HG02970 (cell line): Measurements from ENCODE around the gene ADAM23.
A peak's percentile ranks its signal among the peaks of the same experiment; 100 is the strongest.

ENCODE experiments used
- ATAC-seq: cut with Tn5 transposase; IDR thresholded peaks from one replicate; pipeline ENCODE4 v1.9.1; 2021; ENCODE audit warnings: mild to moderate bottlenecking, moderate library complexity, moderate number of reproducible peaks; ENCODE audit not compliant: unreplicated experiment, low FRiP score

ADAM23 gene

DNA sequence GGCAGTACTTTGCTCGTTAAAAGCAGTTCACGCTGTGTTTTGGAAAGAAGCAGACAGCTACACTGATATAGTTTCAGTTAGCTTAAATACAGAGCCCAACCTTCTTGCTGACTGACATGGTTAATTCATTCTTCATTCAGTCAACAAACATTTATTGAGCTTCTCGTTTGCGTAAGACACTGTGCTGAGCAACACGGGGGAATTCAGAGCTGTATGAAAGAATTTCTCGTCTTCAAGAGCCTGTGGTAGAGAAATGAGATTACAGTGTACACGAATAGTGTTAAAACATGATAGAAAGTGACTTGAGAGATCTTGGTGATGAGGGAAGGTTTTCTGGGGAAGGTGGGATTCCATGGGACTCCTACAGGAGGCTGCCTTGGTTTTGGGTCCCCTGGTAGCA, 44.7 kb downstream of the ADAM23 start:
- ATAC-seq, result no peak

DNA sequence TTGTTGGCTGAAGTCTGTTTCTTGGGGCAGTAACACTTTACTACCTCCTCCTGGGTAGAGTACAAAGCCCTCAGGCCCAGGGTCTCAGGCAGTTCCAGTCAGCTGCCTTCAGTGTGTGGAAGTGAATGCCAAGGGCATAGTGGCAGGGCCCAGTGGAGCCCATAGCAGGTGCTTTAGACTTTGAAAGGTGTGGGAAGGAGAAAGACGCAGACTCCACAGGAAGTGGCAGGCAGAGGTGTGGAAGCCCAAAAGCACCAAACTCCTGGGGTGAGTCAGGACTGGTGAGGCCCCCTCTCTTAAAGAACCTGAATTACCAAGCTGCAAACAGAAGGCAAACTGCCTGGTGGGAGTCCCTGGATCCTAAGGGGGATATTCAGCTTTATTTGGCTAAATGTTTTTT, 45.3 kb downstream of the ADAM23 start:
- ATAC-seq, result no peak

DNA sequence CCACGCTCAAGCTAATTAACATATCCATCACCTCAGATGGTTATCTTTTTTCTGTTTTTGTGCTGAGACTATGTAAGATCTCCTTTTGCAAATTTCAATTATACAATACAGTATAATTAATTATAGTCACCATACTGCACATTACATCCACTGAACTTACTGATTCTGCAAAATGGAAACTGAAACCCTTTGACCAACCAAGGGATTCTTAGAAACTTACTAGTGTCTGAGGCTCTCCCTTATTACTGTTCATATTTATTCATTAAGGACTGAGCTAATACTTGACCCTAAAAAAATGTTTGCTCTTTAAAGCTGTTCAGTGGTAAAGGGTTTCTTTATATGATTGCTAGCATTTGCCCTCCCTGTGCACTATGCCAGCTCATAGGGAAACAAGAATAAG, 50.7 kb downstream of the ADAM23 start:
- no peak for ATAC-seq

DNA sequence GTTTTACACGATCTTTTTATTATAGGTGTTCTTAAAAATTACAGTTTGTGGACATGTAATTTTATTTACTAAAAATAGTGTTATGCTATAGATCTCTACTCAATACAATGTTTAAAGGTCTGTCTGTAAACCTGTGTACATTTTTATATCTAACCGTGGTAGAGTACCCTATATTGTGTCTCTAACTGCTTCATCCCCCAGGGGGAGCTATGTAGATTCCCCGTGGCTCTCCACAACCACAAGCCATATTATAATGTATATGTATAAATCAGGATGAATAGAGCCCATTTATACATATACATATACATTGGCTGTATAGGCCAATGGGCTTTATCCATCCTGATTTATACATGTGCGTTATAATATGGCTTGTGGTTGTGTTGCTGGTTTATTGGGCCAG, 59.4 kb downstream of the ADAM23 start:
- ATAC-seq, result no peak

DNA sequence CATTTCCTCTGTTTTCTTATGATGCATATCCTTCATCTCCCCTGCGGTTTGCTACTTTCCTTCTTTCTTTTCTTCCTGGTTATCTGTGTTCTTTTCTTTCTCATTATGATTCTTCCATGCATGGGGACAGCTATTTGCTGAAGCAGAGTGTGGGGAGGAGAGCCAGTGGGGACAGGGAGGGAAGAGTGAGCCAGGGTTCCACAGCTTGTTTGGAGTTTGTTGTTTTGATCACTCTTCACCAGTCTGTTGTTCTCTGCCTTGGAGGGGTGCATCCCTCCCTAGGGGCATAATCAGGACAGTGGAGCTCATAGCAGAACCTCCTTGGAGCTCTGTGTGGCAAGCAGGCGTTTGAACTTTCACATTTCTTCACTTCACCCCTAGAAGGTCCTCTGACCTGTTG, 68.0 kb downstream of the ADAM23 start:
- no peak for ATAC-seq

DNA sequence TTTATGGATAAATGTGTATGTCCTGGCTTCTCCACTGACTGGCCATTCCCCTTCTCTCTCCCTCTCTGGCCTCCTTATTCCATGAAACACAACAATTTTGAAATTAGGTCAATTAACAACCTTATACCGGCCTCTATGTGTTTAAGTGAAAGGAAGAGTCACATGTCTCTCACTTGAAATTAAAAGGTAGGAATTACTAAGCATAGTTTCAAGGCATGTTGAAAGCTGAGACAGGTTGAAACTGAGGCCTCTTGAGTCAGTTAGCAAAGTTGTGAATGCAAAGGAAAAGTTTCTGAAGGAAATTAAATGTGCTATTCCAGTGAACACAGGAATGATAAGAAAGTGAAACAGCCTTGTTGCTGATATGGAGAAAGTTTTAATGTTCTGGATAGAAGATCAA, 69.7 kb downstream of the ADAM23 start:
- no peak for ATAC-seq

DNA sequence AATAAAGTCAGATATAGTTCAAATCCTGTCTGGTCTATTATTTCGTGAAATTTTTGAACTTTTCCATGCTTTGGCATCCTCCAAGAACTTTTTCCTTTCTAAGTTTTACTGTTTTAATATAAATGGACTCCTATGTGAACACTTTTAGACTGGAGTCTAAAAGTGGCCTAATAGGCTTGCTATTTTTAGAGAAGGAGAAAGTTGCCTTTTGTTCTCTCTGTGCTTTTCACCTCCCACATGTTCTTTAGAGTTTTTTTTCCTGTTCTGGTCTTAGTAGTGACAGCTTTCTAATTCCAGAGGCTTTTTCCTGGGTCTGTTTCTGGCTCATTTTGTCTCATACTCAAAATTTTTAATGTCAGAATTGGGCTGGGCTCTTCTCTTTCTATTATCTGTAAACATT, 72.2 kb downstream of the ADAM23 start:
- no peak for ATAC-seq

DNA sequence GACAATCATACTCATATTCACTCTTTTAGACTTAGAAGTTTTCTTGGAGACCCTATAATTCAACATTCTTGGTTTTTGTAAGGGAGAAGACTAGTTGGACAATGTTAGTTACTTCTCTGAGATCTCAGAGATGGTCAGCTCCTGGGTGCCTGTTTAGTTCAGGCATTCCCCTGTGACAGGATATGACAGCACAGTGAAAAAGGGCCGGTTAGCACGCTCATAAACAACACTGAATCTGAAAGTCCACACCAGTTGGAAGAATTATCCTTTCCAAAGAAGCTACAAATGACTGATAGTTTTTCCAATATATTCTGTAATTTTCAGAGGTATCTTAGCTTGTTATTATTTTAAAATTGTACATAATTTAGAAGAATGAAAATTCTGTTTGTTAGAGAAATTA, 75.7 kb downstream of the ADAM23 start:
- ATAC-seq, result no peak

DNA sequence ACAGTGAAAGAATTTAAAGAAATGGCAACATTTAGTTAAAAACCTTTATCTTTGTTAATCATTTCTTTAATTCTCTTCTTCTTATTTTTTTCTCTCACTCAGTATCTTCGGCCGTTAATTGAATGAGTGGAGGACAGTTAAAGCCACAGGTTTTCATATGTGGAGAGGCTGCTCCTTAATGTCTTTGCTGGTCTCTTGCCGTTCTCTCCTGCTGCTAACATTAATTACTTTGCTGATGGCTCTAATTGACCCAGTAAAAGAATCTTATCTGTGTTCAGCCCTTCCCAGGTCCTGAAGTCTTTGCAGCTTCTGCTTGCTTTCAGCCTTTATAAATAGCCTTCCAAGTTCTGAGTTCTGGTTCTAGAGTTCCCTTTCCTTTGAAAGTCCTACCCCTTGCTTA, 77.1 kb downstream of the ADAM23 start:
- ATAC-seq, result no peak

DNA sequence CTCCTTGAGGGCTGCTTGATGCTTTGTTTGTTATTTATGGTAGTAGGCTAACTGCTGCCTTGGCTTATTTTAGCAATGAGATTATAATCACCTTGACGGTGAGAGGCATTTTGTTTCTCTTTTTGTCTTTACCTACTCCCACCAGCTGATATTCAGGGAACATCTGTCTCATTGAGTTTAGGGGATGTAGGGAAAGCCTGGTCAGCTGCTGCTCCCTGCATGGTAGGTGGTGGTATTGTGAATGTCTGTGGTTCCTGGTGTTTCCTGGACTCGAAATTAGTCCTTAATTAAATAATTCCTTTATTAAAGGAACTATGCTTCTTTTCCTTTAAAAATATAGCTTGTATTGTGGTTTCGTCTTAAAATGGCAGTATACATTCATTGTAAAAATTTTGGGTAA, 77.8 kb downstream of the ADAM23 start:
- no peak for ATAC-seq

DNA sequence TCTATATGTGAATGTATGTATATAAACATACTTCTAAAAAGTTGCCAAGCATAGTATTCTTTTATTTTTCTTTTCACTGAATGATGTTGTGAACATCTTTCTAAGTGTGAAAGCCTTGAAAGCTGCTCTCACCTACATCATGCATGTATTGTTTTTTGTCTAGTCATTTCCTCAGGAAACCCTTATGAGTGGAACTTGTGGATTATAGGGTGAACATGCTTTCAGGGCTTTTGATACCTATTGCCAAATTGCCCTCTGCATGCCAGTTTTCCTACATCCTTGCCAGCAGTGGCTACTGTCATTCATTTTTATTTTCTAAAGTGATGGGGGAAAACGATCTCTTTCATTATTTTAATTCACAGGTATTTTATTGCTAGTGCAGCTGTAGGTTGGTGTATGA, 78.3 kb downstream of the ADAM23 start:
- no peak for ATAC-seq

DNA sequence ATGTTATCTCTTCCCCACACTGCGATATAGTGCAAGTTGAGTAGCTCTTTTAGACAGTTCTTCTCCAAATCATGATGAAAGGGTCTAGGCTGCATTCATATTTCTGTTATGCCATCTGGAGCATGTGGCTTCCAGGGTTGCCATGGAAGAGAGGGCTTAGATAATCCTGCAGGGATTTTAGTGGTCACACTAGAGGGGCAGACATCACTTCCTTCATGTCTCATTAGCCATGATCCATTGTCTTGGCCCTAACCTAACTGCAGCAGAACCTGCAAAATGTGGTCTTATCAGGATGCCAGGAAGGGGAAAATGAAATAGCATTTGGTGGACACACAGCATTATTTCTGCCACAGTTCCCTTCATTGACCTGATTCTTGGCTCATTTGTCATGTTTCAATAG, 83.1 kb downstream of the ADAM23 start:
- no peak for ATAC-seq

DNA sequence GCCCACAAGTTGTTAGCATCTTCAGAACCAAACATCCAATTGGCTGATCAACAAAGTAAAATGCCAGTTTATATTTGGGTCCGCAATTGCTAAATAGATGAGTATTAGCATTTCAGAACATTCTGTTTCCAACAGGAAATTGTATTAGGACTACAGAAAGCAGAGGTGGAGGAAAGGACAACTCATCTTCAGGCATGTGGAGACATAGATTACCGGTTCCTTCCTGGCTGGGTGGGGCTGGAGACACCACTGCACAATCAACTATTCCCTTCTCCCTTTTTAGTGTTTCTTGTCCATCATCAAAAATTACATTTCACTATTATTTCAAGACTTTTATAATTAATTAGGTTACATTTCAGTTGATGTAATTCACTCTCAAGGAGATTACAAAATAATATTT, 83.8 kb downstream of the ADAM23 start:
- no peak for ATAC-seq

DNA sequence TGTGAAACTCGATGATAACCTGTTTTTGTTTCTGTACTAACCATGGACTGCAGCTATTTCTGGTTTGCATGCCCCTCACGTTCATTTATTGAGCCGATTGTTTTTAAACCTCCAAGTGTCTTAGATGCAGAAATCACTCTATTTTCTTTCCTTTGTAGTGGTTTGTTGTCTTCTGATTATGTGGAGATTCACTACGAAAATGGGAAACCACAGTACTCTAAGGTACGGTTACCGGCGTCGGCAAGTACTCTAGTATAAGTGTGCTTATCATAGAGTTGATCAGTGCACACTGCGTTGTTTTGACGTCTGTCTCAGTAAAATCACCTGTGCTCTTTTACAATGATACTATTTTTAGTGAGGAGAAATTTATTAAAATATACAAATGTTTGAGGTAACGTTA, 87.4 kb downstream of the ADAM23 start:
- no peak for ATAC-seq

DNA sequence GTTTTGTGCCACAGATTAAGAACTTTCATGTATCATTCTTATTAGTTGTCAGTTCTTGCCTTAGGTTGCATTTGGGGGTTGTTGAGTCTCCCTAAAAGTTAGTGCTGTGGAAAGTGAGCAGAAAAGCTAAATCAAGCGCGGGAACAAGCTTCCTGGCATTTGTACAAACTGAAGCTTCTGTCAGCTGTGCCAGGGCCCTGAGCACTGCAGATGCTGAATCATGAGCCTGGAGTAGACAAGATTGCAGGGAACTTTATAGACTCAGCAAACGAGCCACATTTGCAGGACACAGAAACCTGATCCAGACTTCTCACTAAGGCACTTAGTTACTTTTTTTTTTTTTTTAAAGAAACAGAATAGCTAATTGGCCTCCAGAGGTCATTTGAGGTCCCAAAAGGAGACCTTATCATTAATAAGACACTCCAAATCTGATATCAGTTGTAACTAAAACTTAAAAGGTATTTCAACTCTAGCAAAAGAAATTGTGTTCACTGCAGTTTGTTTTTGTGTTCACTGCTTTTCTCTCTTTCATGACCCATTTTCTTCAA, 88.7 kb downstream of the ADAM23 start:
- ATAC-seq, result no peak

DNA sequence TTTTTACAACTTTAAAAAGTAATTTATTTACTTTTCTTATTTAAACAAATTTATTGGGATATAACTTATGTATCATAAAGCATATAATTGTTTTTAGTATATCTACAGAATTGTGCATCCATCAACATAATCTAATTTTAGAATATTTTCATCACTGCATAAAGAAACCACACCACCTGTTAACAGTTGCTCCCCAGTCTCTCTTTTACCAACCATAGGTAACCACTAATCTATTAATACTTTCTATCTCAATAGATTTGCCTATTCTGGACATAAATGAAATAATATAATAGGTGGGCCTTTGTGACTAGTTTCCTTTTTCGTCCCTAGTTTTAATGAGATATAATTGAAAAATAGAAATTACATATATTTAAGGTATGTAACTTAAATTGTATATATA, 90.6 kb downstream of the ADAM23 start:
- no peak for ATAC-seq

DNA sequence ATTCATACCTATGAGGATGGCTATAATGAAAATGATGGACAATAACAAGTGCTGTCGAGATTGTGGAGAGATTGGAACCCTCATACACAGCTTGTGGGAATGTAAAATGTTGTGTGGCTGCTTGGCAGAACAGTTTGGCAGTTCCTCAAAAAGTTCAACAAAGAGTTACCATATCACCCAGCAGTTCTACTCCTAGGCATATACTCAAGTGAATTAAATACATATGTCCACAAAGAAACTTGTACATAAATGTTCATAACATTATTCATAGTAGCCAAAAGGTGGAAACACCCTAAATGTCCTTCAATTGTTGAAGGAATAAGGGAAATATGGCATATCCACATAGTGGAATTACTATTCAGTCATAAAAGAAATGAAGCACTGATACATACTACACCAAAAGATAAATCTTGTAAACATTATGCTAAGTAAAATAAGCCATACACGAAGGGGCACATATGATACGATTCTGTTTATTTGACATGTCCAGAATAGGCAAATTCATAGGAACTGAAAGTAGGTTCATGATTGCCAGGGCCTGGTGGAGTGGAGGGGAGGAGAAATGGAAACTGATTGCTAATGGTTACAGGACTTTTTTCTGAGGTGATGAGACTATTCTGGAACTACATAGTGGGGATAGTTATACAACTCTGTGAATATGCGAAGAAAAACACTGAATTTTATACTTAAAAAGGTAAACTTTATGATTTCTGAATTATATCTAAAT, 92.1 kb downstream of the ADAM23 start:
- ATAC-seq, result no peak

DNA sequence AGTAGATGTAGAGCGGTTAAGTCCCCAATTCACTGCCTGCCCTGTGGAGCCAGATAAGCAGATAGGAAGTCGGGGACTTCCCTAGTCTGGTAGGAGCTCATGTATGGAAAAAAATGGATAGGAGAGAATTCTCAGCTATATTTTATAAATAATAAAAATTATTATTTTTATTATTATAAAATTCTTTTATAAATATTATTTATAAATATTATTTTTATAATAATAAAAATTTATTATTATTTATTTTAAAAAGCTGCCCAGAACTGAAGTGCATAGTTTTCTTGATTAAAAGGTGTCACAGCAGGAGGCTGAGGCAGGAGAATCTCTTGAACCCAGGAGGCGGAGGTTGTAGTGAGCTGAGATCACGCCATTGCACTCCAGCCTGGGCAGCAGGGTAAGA, 97.4 kb downstream of the ADAM23 start:
- ATAC-seq, result no peak

DNA sequence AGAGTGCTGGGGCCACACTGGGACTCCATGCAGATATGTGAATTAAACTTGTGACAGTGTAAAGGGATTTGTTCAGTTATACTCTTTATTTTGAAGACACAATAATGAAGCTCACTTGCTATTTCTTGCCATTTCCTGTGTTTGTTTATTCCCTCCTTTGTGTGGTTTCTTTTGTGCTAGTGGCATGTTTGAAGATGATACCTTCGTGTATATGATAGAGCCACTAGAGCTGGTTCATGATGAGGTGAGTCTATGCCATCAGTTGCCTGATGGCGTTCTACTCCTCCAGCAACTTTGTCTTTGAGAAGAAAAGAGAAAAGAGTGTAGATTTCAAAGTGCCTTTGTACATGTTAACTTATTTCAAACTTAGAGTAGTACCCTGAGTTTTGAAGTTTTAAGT, 99.7 kb downstream of the ADAM23 start:
- ATAC-seq, result no peak

DNA sequence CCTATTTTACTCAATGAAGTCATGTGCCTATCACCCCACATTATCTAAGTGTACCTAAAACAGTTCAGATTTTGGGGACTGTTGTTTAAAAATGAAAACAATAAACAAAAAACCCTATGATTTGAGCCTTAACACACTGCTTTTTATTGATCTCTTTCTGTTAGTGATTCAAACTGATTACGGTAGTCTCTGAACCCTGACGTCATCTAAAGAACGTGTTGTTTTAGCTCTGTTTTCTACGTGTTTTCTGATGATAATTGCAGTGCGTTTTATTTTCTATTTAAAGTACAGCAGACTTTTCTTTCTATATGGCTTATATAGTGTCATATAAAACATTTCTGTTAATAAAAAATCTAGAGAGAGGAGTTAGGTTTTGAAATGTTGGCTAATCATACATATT, 105.1 kb downstream of the ADAM23 start:
- ATAC-seq, result no peak

DNA sequence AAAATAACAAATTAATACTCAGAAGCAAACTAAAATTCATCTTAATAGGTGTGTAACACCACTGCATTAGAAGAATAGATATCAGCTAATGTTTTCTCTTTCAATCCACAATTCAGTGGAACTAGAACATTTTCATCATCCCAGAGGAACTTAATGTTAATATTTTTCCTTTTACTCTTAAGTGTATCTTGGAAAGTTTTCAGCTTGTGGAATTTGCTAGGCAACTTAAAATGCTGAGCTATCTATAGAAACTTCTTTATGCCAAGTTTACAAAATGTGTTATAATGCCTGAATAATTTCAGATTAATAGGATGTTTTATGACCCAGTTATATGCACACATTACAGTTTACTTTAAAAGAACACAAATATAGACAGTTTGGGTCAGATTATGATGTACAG, 112.4 kb downstream of the ADAM23 start:
- ATAC-seq, result no peak

DNA sequence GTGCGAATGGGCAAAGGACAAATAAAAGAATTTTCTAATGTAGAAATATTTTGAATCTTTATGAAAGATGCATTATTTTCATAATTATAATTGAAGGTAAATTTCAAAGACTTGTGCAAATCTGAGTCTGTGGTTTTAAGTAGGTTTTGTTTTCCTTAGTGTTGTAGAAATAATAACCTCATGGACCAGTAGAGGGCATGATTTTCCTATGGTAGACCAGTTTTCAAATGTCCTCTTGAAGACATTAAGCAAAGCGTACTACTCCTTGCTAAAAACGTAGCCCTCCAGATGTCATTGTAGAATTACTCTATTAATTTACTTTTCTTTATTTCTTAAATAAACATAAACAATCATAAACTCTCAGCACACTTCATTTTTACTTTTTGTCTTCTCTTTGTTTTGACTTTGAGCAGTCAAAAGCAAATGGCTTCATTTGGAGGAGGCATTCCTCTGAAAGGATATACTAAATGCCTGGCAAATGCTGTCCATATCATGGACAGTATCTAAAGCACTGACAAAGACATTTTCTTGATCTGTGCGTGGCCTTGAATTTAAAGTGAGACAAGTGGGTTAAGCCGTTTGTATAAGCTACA, 113.1 kb downstream of the ADAM23 start:
- peak; percentile 53 for ATAC-seq
